IPS-18a (cell line): ENCODE data around the gene H1-8.
"Not testable (repeated sequence)": the region's sequence is repeated elsewhere in the genome, so short reads cannot be mapped to it uniquely, and the experiment has no call there.

Experiments
- H3K27ac ChIP-seq: one replicate; pipeline ENCODE4 v1.5.1; 2013; ENCODE audit warnings: low read length
- H3K27me3 ChIP-seq: one replicate; pipeline ENCODE4 v1.6.1; 2013; ENCODE audit warnings: mild to moderate bottlenecking, low read length; ENCODE audit not compliant: control insufficient read depth, insufficient read depth
- H3K36me3 ChIP-seq: one replicate; pipeline ENCODE4 v1.6.1; 2013; ENCODE audit warnings: low read depth, low read length; ENCODE audit not compliant: control insufficient read depth
- H3K4me1 ChIP-seq: one replicate; pipeline ENCODE4 v1.6.1; 2013; ENCODE audit warnings: low read depth, low read length; ENCODE audit not compliant: control insufficient read depth
- H3K4me3 ChIP-seq: one replicate; pipeline ENCODE4 v1.5.1; 2013; ENCODE audit warnings: low read length
- H3K9ac ChIP-seq: one replicate; pipeline ENCODE4 v1.6.1; 2013; ENCODE audit warnings: mild to moderate bottlenecking, low read length, moderate library complexity
- H3K9me3 ChIP-seq: one replicate; pipeline ENCODE4 v1.6.1; 2013; ENCODE audit warnings: low read depth, low read length; ENCODE audit not compliant: control insufficient read depth

H1-8 gene

GRCh38 chr3:129539206-129539605 is 3.8 kb upstream of the H1-8 start:
- Histone ChIP-seq H3K9ac (no peak overlapping the region), H3K4me3 (no peak overlapping the region), H3K27ac (no peak overlapping the region), H3K36me3 (no peaks in the 10 kb centered on the region), H3K4me1 (peaks cover 13% of the 10 kb centered on the region), H3K27me3 (no peaks in the 10 kb centered on the region), H3K9me3 (no peaks in the 10 kb centered on the region)

GRCh38 chr3:129540776-129541516 is 2.0 kb upstream of the H1-8 start:
- Histone ChIP-seq H3K27me3 (no peaks in the 10 kb centered on the region), H3K36me3 (no peaks in the 10 kb centered on the region), H3K4me1 (peaks cover 4% of the 10 kb centered on the region), H3K27ac (no peak overlapping the region), H3K9me3 (no peaks in the 10 kb centered on the region), H3K4me3 (no peak overlapping the region), H3K9ac (no peak overlapping the region)

DNA sequence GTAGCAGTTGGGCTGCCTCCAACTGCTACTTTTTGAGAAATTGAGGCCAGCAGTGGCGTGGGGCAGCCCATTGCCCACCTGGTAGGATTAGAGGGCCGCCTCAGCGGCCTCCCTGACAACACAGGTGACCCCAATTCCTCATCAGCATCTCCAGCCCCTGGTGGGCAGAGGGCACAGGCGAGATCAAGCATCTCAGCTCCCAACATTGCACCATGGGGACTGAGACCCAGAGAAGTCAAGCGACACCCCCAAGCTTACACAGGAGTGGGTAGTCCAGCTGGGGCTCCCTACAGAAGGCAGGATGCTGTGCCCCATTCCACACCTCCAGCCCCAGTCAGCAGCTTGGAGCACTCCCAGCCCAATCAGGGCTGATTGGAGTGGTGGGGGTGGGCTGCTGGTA is 228 bp upstream of the H1-8 start:
- Histone ChIP-seq H3K9ac (no peak overlapping the region), H3K27me3 (no peaks in the 10 kb centered on the region), H3K4me1 (peaks cover 4% of the 10 kb centered on the region), H3K4me3 (no peak overlapping the region), H3K36me3 (no peaks in the 10 kb centered on the region), H3K27ac (no peak overlapping the region), H3K9me3 (no peaks in the 10 kb centered on the region)

DNA sequence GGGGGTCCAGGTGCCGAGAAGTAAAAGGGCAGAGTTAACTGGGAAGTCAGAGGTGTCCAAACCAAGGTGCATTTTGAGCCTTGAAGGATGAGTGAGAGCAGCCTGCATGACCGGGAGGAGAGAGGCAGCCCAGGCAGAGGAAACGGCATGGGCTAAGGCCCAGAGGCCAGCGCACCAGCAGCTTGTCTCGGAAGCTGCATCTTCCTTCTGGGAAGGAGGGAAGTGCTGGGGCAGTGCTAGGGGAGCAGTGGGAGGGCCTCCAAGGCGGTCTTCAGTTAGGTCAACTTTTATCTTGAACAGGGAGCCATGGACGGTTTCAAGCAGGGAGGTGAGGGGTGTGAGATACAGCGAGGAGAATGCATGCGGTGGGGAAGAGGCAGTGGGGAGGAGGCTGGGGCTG is 1.0 kb downstream of the H1-8 start:
- Histone ChIP-seq H3K9me3 (no peaks in the 10 kb centered on the region), H3K27me3 (no peaks in the 10 kb centered on the region), H3K36me3 (no peaks in the 10 kb centered on the region), H3K9ac (no peak overlapping the region), H3K4me3 (no peak overlapping the region), H3K4me1 (peaks cover 4% of the 10 kb centered on the region), H3K27ac (no peak overlapping the region)

DNA sequence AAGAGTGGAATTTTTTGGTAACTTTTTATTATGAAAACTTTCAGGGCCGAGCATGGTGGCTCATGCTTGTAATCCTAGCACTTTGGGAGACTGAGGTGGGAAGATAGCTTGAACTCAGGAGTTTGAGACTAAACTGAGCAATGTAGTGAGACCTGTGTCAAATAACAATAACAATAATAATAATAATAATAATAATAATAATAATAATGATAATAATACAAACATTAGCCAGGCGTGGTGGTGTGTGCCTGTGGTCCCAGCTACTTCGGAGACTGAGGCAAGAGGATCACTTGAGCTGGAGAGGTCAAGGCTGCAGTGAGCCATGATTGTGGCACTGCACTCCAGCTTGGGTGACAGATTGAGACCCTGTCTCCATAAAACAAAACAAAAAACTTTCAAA is 3.0 kb downstream of the H1-8 start:
- H3K27ac ChIP-seq, H3K4me1 ChIP-seq, H3K4me3 ChIP-seq, H3K9me3 ChIP-seq, H3K9ac ChIP-seq, H3K36me3 ChIP-seq, H3K27me3 ChIP-seq: not testable (repeated sequence)

DNA sequence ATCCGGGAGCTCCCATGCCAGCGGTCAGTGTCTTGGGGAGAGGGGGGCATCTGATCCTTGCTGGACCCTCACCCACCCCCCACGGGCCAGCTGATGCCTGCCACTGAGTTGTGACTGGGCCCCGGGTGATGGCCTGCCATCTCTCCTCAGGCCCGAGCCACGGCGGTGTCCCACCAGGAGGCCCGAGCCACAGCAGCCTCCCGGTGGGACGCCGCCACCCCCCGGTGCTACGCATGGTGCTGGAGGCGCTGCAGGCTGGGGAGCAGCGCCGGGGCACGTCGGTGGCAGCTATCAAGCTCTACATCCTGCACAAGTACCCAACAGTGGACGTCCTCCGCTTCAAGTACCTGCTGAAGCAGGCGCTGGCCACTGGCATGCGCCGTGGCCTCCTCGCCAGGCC is 4.3 kb downstream of the H1-8 start:
- H3K9ac ChIP-seq: no peak overlapping the region
- no peak overlapping the region for H3K4me3 ChIP-seq
- no peaks in the 10 kb centered on the region for H3K4me1 ChIP-seq
- H3K27me3 ChIP-seq: no peaks in the 10 kb centered on the region
- no peaks in the 10 kb centered on the region for H3K9me3 ChIP-seq
- H3K27ac ChIP-seq: no peak overlapping the region
- H3K36me3 ChIP-seq: no peaks in the 10 kb centered on the region

- no peaks in the 10 kb centered on the region for H3K36me3 ChIP-seq
- H3K27ac ChIP-seq: no peak overlapping the region
- H3K9me3 ChIP-seq: no peaks in the 10 kb centered on the region
- no peak overlapping the region for H3K9ac ChIP-seq
- H3K27me3 ChIP-seq: no peaks in the 10 kb centered on the region
- no peaks in the 10 kb centered on the region for H3K4me1 ChIP-seq
- H3K4me3 ChIP-seq: no peak overlapping the region
Observed at GRCh38 chr3:129548104-129548965, 5.4 kb downstream of the H1-8 start.

- Histone ChIP-seq H3K9me3 (no peaks in the 10 kb centered on the region), H3K9ac (no peak overlapping the region), H3K27ac (no peak overlapping the region), H3K27me3 (no peaks in the 10 kb centered on the region), H3K4me3 (no peak overlapping the region), H3K4me1 (no peaks in the 10 kb centered on the region), H3K36me3 (no peaks in the 10 kb centered on the region)
Observed at GRCh38 chr3:129549006-129549800, 6.2 kb downstream of the H1-8 start.

DNA sequence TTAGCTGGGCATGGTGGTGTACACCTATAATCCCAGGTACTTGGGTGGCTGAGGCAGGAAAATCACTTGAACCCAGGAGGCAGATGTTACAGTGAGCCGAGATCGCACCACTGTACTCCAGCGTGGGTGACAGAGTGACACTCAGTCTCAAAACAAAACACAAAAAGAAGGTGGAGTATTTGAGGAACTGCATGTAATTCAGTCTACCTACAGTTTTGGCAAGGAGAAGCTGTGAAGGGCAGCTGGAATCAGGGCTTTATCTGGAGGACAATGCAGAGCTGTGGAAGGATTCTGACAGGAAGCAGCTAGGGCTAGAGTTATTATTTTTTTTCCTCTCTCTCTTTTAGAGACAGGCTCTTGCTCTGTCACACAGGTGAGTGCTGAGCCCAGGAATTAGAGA is 6.8 kb downstream of the H1-8 start:
- no peaks in the 10 kb centered on the region for H3K9me3 ChIP-seq
- H3K27ac ChIP-seq: no peak overlapping the region
- H3K4me1 ChIP-seq: no peaks in the 10 kb centered on the region
- no peaks in the 10 kb centered on the region for H3K27me3 ChIP-seq
- H3K4me3 ChIP-seq: no peak overlapping the region
- H3K36me3 ChIP-seq: no peaks in the 10 kb centered on the region
- H3K9ac ChIP-seq: no peak overlapping the region

DNA sequence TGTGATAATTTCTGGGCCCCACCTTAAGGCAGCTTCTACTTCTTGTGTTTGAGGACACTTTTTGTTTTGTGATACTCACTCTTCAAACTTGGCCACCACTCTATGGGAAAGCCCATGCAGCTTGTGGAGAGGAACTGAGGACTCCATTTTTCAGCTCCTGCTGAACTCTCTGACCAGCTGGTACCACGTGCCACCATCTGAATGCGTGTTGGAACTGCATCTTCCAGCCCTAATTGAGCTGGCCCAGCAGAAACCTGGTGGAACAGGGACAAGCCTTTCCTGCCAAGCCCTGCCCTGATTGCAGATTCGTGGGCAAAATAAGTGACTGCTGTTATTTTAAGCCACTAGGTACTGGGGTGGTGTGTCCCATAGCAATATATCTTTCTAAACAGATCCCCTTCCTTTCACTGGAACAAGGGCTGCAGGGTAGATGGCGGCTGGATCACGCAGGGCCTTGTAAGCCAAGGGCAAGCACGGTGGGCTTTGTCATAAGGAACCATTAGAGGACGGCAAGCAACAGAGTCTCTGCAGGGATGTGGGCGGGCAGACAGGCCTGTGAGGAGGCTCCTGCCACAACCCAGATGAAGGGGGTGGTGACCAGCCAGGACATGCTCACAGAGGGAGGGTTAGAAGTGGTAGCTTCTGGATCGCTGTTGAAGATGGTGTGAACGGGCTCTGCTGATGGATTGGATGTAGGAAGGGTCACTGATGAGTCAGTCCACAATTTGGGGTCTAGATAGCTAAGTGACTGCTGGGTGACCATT is 9.5 kb downstream of the H1-8 start:
- no peak overlapping the region for H3K4me3 ChIP-seq
- no peak overlapping the region for H3K27ac ChIP-seq
- H3K36me3 ChIP-seq: no peaks in the 10 kb centered on the region
- no peak overlapping the region for H3K9ac ChIP-seq
- H3K27me3 ChIP-seq: no peaks in the 10 kb centered on the region
- H3K4me1 ChIP-seq: no peaks in the 10 kb centered on the region
- H3K9me3 ChIP-seq: no peaks in the 10 kb centered on the region

DNA sequence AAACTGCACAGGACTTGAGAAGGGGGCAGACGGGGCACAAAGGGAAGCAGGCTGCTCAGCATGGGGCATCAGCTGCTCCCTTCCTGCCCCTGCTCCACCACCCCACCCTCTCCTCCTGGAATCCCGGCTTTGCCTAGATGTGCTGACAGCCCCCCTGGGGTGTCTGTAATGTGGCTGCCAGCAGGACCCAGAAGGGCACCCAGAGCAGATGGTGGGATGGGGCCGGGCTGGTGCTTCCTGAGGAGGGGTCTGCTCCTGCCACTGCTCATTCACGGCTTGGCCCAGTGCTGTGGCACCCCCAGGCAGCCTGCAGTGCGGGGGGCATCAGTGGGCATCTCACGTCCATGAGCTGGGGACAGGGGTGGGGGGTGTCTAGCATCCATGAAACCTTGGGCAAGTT is 10.2 kb downstream of the H1-8 start:
- Histone ChIP-seq H3K9me3 (no peaks in the 10 kb centered on the region), H3K27ac (no peak overlapping the region), H3K4me3 (no peak overlapping the region), H3K9ac (no peak overlapping the region), H3K27me3 (no peaks in the 10 kb centered on the region), H3K4me1 (no peaks in the 10 kb centered on the region), H3K36me3 (no peaks in the 10 kb centered on the region)
